Peyer's patch (tissue), 4 donors: ENCODE data around the gene TANGO6. TPM values are rescaled to one million over a fixed set of nuclear protein-coding genes. Genes with fewer than 3 reads are reported as not detected.
"Not testable (repeated sequence)": the region's sequence is repeated elsewhere in the genome, so short reads cannot be mapped to it uniquely, and the experiment has no call there.

Experiments
- DNase-seq, 3 donors: peaks; one replicate each; pipeline ENCODE4 v3.0.0-alpha.2; 2017 to 2019
- H3K27ac ChIP-seq, 4 donors: fragments of 200-600 bp; sonication (generic); one replicate each; pipeline ENCODE4 v1.5.1; 2016 to 2019
- H3K27me3 ChIP-seq, 2 donors: fragments of 200-600 bp; sonication (generic); one replicate each; pipeline ENCODE4 v1.5.1; 2019
- H3K36me3 ChIP-seq, 3 donors: fragments of 200-600 bp; sonication (generic); one replicate each; pipeline ENCODE4 v1.5.1; 2016 to 2019
- H3K4me1 ChIP-seq, 4 donors: fragments of 200-600 bp; sonication (generic); one replicate each; pipeline ENCODE4 v1.5.1; 2016 to 2019
- H3K4me3 ChIP-seq, 4 donors: fragments of 200-600 bp; sonication (generic); 1 replicate in 3 of 4; 2 replicates in 1 of 4; pipeline ENCODE4 v1.5.1; 2016 to 2019; ENCODE audit warnings: mild to moderate bottlenecking in 1 of 4
- H3K9me3 ChIP-seq, 4 donors: fragments of 200-600 bp; sonication (generic); one replicate each; pipeline ENCODE4 v1.5.1; 2016 to 2019; ENCODE audit warnings: mild to moderate bottlenecking in 1 of 4
- POLR2A ChIP-seq, 2 donors: fragments of 450-650 bp; IDR thresholded peaks; one replicate each; pipeline ENCODE4 v1.5.1; 2017; ENCODE audit warnings: antibody characterized with exemption in 2 of 2, mild to moderate bottlenecking in 2 of 2, moderate library complexity in 2 of 2
- total RNA-seq, 4 donors: library from RNA; depleted of rRNA; stranded (reverse); fragments of >200 nt; gene quantifications; one replicate each; pipeline ENCODE4 v1.1.0, GENCODE V29; 2016
- TF ChIP-seq, protein P1 (sequence below), 6 experiments: fragments of 450-650 bp in 4 of 6; fragments of 200-600 bp in 2 of 6; sonication (generic) in 1 of 6; IDR thresholded peaks; one replicate each; pipeline ENCODE4 v1.5.1; 2017 to 2019; ENCODE audit warnings: antibody characterized with exemption in 6 of 6, mild to moderate bottlenecking in 3 of 6, moderate library complexity in 1 of 6

Gene TANGO6
- total RNA-seq, 4 donors from 2014 or later = 9.2 to 44.6 (median 13.0) TPM

DNA sequence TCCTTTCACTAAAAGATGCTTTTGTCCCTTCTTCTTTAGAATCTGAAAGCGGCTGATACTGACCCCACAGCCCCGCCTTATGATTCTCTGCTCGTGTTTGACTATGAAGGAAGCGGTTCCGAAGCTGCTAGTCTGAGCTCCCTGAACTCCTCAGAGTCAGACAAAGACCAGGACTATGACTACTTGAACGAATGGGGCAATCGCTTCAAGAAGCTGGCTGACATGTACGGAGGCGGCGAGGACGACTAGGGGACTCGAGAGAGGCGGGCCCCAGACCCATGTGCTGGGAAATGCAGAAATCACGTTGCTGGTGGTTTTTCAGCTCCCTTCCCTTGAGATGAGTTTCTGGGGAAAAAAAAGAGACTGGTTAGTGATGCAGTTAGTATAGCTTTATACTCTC is 10.1 kb upstream of the TANGO6 start:
- TF ChIP-seq, protein P1, sequence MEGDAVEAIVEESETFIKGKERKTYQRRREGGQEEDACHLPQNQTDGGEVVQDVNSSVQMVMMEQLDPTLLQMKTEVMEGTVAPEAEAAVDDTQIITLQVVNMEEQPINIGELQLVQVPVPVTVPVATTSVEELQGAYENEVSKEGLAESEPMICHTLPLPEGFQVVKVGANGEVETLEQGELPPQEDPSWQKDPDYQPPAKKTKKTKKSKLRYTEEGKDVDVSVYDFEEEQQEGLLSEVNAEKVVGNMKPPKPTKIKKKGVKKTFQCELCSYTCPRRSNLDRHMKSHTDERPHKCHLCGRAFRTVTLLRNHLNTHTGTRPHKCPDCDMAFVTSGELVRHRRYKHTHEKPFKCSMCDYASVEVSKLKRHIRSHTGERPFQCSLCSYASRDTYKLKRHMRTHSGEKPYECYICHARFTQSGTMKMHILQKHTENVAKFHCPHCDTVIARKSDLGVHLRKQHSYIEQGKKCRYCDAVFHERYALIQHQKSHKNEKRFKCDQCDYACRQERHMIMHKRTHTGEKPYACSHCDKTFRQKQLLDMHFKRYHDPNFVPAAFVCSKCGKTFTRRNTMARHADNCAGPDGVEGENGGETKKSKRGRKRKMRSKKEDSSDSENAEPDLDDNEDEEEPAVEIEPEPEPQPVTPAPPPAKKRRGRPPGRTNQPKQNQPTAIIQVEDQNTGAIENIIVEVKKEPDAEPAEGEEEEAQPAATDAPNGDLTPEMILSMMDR (IDR thresholded peaks at IDR 0.05) = no peak
- no peak for TF ChIP-seq POLR2A (IDR thresholded peaks at IDR 0.05)
- DNase-seq = no peak
- Histone ChIP-seq H3K4me3 (no peak overlapping the region), H3K4me1 (no peaks in the 10 kb centered on the region), H3K36me3 (peaks cover 0 to 63% (median 0%) of the 10 kb centered on the region in 3 donors), H3K27me3 (no peaks in the 10 kb centered on the region), H3K9me3 (no peaks in the 10 kb centered on the region), H3K27ac (no peak overlapping the region)

DNA sequence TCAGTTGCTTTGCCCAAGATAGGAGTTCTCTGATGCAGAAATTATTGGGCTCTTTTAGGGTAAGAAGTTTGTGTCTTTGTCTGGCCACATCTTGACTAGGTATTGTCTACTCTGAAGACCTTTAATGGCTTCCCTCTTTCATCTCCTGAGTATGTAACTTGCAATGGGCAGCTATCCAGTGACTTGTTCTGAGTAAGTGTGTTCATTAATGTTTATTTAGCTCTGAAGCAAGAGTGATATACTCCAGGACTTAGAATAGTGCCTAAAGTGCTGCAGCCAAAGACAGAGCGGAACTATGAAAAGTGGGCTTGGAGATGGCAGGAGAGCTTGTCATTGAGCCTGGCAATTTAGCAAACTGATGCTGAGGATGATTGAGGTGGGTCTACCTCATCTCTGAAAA is 8.8 kb upstream of the TANGO6 start:
- Histone ChIP-seq H3K4me1 (no peaks in the 10 kb centered on the region), H3K9me3 (no peaks in the 10 kb centered on the region), H3K36me3 (peaks cover 0 to 51% (median 0%) of the 10 kb centered on the region in 3 donors), H3K27me3 (no peaks in the 10 kb centered on the region), H3K4me3 (no peak overlapping the region), H3K27ac (no peak overlapping the region)
- TF ChIP-seq, protein P1 (IDR thresholded peaks at IDR 0.05) = no peak
- no peak for TF ChIP-seq POLR2A (IDR thresholded peaks at IDR 0.05)
- DNase-seq = no peak

- Histone ChIP-seq H3K27me3 (no peaks in the 10 kb centered on the region), H3K4me3 (no peak overlapping the region), H3K36me3 (peaks cover 0 to 41% (median 0%) of the 10 kb centered on the region in 3 donors), H3K4me1 (no peaks in the 10 kb centered on the region), H3K9me3 (no peaks in the 10 kb centered on the region), H3K27ac (no peak overlapping the region)
- TF ChIP-seq, protein P1 (IDR thresholded peaks at IDR 0.05) = no peak
- no peak for TF ChIP-seq POLR2A (IDR thresholded peaks at IDR 0.05)
- DNase-seq = no peak
These were observed 7.4 kb upstream of the TANGO6 start for GRCh38 chr16:68835970-68836369.

DNA sequence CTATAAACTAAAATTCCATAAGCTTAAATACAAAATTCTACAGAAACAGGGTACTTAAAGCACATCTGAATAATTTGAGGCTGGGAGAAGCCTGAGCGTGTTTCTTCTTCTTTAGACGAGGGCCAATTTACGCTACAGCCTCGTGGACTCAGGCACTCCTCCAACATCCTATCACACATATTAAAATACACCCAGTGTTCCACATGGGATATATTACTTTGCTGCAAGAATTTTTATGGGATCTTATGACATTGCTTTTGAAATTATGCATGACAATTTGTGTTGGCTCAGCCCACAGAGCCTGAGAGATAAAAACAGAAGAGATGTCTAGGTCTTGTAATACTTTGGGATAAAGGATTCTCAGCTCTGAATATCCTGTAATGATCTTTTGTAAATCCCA is 3.5 kb upstream of the TANGO6 start:
- DNase-seq = peak in 1 of 3 donors; percentile 2
- no peak overlapping the region for H3K27ac ChIP-seq
- TF ChIP-seq POLR2A (IDR thresholded peaks at IDR 0.05) = no peak
- TF ChIP-seq, protein P1 (IDR thresholded peaks at IDR 0.05) = no peak

GRCh38 chr16:68842964-68843481 is 308 bp upstream of the TANGO6 start:
- H3K27me3 ChIP-seq, H3K36me3 ChIP-seq, H3K9me3 ChIP-seq, H3K4me1 ChIP-seq: not testable (repeated sequence)
- H3K4me3 ChIP-seq = peak overlapping the region; percentile 76 to 99 (median 84)
- peak in 1 of 3 donors; percentile 15 for DNase-seq
- peak overlapping the region; percentile 29 to 89 (median 84) for H3K27ac ChIP-seq

More for the DNA sequence above, 3.5 kb upstream of the TANGO6 start:
- Histone ChIP-seq H3K27me3 (no peaks in the 10 kb centered on the region), H3K4me3 (no peak overlapping the region), H3K36me3 (peaks cover 0 to 4% (median 0%) of the 10 kb centered on the region in 3 donors), H3K4me1 (peaks cover 0 to 5% (median 0%) of the 10 kb centered on the region in 4 donors), H3K9me3 (no peaks in the 10 kb centered on the region)

DNA sequence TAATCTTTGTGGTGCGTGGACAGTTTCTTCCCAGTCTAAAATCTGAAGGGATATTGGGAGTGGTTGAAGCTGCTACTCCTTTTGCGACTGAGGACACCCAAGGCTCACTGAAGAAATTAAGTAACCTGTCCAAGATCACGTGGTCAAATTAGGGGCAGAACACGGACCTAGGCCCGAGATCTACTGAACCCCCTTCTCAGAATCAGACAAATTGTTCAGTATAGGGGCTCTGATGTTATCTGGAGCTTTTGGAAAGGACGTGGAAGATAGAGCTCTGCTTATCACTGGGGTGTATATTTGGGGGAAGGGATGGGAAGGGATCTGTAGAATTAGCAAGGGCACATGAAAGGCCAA is 857 bp downstream of the TANGO6 start:
- H3K4me3 ChIP-seq = peak overlapping the region; percentile 76 to 99 (median 84)
- H3K36me3 ChIP-seq = no peaks in the 10 kb centered on the region
- no peak for TF ChIP-seq POLR2A (IDR thresholded peaks at IDR 0.05)
- TF ChIP-seq, protein P1 (IDR thresholded peaks at IDR 0.05) = peak in 1 of 6 experiments; percentile 6
- H3K9me3 ChIP-seq = no peaks in the 10 kb centered on the region
- H3K4me1 ChIP-seq = peaks cover 0 to 5% (median 0%) of the 10 kb centered on the region in 4 donors
- no peaks in the 10 kb centered on the region for H3K27me3 ChIP-seq
- no peak for DNase-seq
- H3K27ac ChIP-seq = peak overlapping the region; percentile 79 to 89 (median 84)
